Tibial artery (tissue), 4 donors: ENCODE data around the gene ATXN10.

Source experiments
- DNase-seq, 2 donors: peaks; one replicate each; pipeline ENCODE4 v3.0.0-alpha.2; 2019
- H3K27ac ChIP-seq, 2 donors: fragments of 200-600 bp; sonication (generic) in 1 of 2; 1 replicate in 1 of 2; 2 replicates in 1 of 2; pipeline ENCODE4 v1.5.1; 2018 to 2019; ENCODE audit warnings: mild to moderate bottlenecking in 1 of 2
- H3K27me3 ChIP-seq, 2 donors: fragments of 200-600 bp; sonication (generic) in 1 of 2; one replicate each; pipeline versions ENCODE4 v1.5.1 to v1.6.0; 2016 to 2019
- H3K36me3 ChIP-seq, 3 donors: fragments of 200-600 bp; sonication (generic) in 2 of 3; one replicate each; pipeline ENCODE4 v1.5.1; 2016 to 2019; ENCODE audit warnings: mild to moderate bottlenecking in 2 of 3
- H3K4me1 ChIP-seq, 4 donors: fragments of 200-600 bp; sonication (generic) in 2 of 4; 1 replicate in 3 of 4; 2 replicates in 1 of 4; pipeline ENCODE4 v1.5.1; 2016 to 2019
- H3K4me3 ChIP-seq, 2 donors: fragments of 200-600 bp; sonication (generic) in 1 of 2; 1 replicate in 1 of 2; 2 replicates in 1 of 2; pipeline ENCODE4 v1.5.1; 2018 to 2019; ENCODE audit warnings: mild to moderate bottlenecking in 2 of 2
- H3K9me3 ChIP-seq, 3 donors: fragments of 200-600 bp; sonication (generic) in 1 of 3; one replicate each; pipeline ENCODE4 v1.5.1; 2016 to 2019
- CTCF ChIP-seq, 2 experiments: fragments of 200-600 bp in 1 of 2; fragments of 450-650 bp in 1 of 2; IDR thresholded peaks; one replicate each; pipeline ENCODE4 v1.5.1; 2017 to 2019; ENCODE audit warnings: antibody characterized with exemption in 2 of 2, mild to moderate bottlenecking in 1 of 2, moderate library complexity in 1 of 2
- intact Hi-C: fragments of 100-400 bp; cut with DNase I; formaldehyde crosslinking; loops from one replicate; pipeline ENCODE4 v1.15.0; 2023; ENCODE audit warnings: low total_unique reads

The ATXN10 gene

GRCh38 chr22:45628515-45628914 lies 43.1 kb upstream of the ATXN10 start:
- no peaks in the 10 kb centered on the region for H3K36me3 ChIP-seq
- TF ChIP-seq CTCF (IDR thresholded peaks at IDR 0.05) = no peak
- H3K9me3 ChIP-seq = no peaks in the 10 kb centered on the region
- H3K27me3 ChIP-seq = peaks cover 0 to 69% of the 10 kb centered on the region in 2 donors
- H3K4me1 ChIP-seq = no peaks in the 10 kb centered on the region
- intact Hi-C loops = no loop called here
- no peak overlapping the region for H3K4me3 ChIP-seq
- no peak for DNase-seq
- H3K27ac ChIP-seq = no peak overlapping the region

- intact Hi-C loops = no loop called here
- H3K27ac ChIP-seq = no peak overlapping the region
- H3K27me3 ChIP-seq = peaks cover 0 to 77% of the 10 kb centered on the region in 2 donors
- no peak overlapping the region for H3K4me3 ChIP-seq
- no peaks in the 10 kb centered on the region for H3K9me3 ChIP-seq
- no peaks in the 10 kb centered on the region for H3K4me1 ChIP-seq
- TF ChIP-seq CTCF (IDR thresholded peaks at IDR 0.05) = no peak
- H3K36me3 ChIP-seq = no peaks in the 10 kb centered on the region
- no peak for DNase-seq
These were observed 42.1 kb upstream of the ATXN10 start for GRCh38 chr22:45629469-45630089.

DNA sequence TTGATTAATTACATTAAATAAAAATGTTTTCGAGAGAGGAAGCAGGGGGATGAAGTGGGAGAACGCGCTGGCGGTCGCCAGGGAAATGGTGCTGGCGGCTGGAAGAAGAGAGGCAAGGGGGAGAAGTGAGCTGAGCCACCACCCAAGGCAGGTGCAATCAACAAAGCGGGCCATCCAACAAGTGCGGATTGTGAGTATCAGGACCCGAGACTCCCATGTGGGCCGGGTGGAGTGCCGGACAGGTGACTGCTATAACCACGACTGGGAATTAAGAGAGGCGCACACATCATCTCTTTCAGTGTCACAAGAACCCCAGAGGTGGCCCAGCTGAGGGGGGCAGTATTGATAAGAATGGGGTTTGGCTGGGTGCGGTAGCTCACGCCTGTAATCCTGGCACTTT lies 41.2 kb upstream of the ATXN10 start:
- no peak for TF ChIP-seq CTCF (IDR thresholded peaks at IDR 0.05)
- H3K27me3 ChIP-seq = peaks cover 0 to 74% of the 10 kb centered on the region in 2 donors
- H3K4me3 ChIP-seq = no peak overlapping the region
- H3K36me3 ChIP-seq = no peaks in the 10 kb centered on the region
- intact Hi-C loops = no loop called here
- no peak overlapping the region for H3K27ac ChIP-seq
- DNase-seq = no peak
- H3K9me3 ChIP-seq = no peaks in the 10 kb centered on the region
- H3K4me1 ChIP-seq = no peaks in the 10 kb centered on the region

DNA sequence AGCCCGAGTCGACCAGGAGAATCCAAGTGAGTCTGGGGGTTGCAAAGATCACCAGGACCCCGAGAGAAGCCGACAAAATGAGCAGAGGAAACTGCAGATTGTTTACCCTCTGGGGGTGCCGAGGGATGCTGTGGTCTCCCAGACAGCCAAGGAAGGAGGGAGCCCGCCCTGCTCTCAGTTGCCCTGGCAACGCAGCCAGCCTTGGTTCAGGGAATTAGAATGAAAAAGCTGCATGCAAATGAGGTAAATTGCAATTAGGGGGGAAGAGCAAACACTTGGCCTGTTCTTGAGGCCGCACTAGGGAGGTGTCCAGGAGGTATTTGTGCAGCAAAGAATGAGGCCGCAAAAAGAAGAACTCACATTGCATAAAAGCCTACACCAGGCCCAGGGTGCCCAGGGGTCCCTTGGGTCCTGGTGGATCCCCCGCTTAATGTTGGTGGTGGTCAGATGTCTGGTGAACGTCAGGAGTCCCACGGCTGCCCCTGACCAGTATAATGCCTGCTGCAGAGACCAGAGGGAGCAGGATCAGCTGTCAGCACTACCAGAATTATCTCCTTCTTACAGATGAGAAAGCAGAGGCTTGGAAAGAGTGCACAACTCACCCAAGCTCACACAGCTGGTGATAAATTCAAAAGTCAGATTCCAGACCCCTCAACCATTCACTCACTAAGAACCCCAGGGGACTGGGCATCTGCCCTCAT lies 40.3 kb upstream of the ATXN10 start:
- Histone ChIP-seq H3K27ac (no peak overlapping the region), H3K4me1 (no peaks in the 10 kb centered on the region), H3K4me3 (no peak overlapping the region), H3K36me3 (no peaks in the 10 kb centered on the region), H3K9me3 (no peaks in the 10 kb centered on the region), H3K27me3 (peaks cover 0 to 70% of the 10 kb centered on the region in 2 donors)
- intact Hi-C loops = no loop called here
- TF ChIP-seq CTCF (IDR thresholded peaks at IDR 0.05) = no peak
- DNase-seq = peak in 1 of 2 donors; percentile 54

DNA sequence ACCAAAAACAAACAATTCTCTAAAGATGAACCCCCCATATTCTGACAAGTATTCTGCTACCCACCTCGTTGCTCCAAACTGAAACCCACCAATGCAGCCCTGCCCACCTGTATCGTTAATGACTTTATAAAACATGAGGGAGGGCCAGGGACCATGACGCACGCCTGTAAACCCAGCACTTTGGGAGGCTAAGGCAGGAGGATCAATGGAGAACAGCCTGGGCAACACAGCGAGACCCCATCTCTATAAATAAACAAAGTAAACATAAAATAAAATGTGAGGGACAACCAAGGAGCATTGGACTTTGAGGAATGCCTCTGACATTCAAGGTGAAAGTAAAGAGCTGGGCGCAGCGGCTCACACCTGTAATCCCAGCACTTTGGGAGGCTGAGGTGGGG lies 39.8 kb upstream of the ATXN10 start:
- Histone ChIP-seq H3K27me3 (peaks cover 0 to 70% of the 10 kb centered on the region in 2 donors), H3K9me3 (no peaks in the 10 kb centered on the region), H3K4me1 (no peaks in the 10 kb centered on the region), H3K27ac (no peak overlapping the region), H3K4me3 (no peak overlapping the region), H3K36me3 (no peaks in the 10 kb centered on the region)
- intact Hi-C loops = no loop called here
- no peak for TF ChIP-seq CTCF (IDR thresholded peaks at IDR 0.05)
- no peak for DNase-seq
